ENCODE results near the gene CCDC15.

DNA sequence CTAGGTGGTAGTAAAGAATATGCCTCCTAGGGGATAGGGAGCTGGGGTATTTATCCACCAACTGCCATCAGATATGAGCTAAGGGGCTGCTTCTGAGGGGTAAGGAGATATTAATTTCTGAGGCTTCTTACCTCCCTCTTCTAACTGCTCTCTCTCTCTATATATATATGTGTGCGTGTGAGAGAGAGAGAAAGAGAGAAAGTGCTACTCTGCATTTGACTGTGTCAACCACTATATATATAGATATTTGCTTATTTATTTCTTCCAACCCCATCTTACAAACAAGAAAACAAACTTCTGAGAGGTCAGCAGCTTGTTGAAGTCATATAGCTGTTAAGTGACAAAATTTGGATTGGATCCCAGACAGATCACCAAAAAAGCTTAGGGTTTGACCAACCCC, 12.3 kb upstream of the CCDC15 start:
- TF ChIP-seq CTCF (conservative IDR thresholded peaks at IDR 0.05 in 1 of 2, IDR thresholded peaks at IDR 0.05 in 1 of 2; ENCODE audit: extremely low read depth in 1 of 2, insufficient read depth in 1 of 2, low read depth in 1 of 2, low read length in 2 of 2) (no peak), EZH2 (IDR thresholded peaks at IDR 0.05; ENCODE audit: borderline replicate concordance, low read length) (no peak)

Measured in mammary epithelial cell (primary cell).